Right lung (tissue), 5 donors: ENCODE data around the gene FILIP1L. TPM values are rescaled to one million over a fixed set of nuclear protein-coding genes. Genes with fewer than 3 reads are reported as not detected.
"Not testable (repeated sequence)": the region's sequence is repeated elsewhere in the genome, so short reads cannot be mapped to it uniquely, and the experiment has no call there.

ENCODE experiments used
- DNase-seq, 2 donors: peaks; one replicate each; pipeline ENCODE4 v3.0.0-alpha.2; 2013
- polyA plus RNA-seq, 5 donors: library from polyadenylated mRNA; unstranded; fragments of 120-200 nt; gene quantifications; one replicate each; pipeline versions ENCODE4 v1.2.1 to v1.2.3, GENCODE V29; 2013; ENCODE audit warnings: inconsistent platforms in 1 of 5, low replicate concordance in 1 of 5; ENCODE audit not compliant: insufficient read length in 5 of 5, insufficient read depth in 1 of 5

Gene FILIP1L
- polyA plus RNA-seq, 5 donors, result 10.5 to 19.9 (median 14.9) TPM

DNA sequence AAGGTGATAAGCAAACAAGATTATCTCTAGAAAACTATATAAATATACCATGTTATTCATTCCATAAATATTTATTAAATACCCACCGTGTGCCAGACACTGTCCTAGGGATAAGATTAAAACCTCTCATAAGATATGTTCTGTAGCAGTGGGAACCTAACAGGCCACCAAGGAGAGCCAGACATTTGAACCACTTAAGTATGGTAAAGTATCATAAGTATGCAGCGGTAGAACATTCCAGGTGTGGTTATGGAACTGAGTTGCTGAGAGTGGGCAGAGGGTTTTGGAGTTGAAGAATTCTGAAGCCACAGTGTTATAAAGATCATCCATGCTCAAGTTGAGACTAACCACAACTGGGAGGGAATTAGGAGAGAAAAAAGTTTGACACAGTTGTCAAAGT, 14.7 kb downstream of the FILIP1L start:
- DNase-seq, result no peak

GRCh38 chr3:100098784-100099070, 15.6 kb downstream of the FILIP1L start:
- DNase-seq, result no peak

DNA sequence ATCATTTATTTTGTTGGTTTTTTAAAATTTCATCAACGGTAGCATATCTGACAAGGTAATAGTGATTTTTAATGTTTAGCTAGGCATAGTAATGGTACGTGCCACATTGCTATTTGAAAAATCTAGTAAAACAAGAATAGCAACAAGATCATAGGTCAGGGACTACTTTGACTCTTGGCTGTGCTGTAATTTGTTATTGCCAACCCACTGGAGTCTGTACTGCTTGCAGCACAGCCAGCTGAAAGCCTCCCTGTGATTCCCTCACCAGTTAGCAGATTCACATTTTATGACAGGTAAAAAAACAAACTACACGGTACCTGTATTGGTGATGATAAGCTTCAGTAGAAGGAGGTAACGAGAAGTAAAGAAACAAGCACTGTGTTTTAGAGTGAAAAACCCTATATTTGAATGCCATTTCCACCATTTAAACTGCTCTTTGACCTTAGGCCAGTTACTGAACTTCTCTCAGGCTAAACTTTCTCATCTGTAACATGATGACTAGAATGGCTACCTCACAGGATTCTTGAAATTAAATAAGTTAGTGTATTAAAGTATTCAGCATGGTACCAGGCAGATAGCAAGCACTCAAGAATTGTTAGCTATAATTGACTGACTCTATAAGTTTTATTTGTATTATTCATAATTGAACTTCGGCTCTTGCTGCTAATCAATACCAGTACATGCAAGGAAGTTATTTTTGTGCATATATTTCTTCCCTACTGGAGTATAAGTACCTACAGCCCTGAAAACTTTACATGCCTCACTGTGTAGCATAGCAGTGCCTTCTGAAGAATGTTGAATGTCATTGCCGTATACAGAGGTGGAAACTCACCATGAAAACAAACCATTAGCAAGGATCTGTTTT, 16.1 kb downstream of the FILIP1L start:
- DNase-seq, result peak; percentile 40 to 48

DNA sequence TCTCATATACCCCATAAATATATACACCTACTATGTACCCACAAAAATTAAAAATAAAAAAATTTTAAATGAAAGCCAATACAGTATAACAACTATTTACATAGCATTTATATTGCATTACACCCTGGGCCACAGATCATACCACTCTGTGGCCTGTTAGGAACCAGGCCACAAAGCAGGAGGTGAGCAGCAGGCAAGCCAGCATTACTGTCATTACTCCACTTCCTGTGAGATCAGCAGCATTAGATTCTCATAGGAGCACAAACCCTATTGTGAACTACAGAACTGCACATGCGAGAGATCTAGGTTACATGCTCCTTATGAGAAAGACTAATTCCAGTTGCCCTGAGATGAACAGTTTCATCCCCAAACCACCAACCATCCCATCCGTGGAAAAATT, 17.4 kb downstream of the FILIP1L start:
- no peak for DNase-seq

DNA sequence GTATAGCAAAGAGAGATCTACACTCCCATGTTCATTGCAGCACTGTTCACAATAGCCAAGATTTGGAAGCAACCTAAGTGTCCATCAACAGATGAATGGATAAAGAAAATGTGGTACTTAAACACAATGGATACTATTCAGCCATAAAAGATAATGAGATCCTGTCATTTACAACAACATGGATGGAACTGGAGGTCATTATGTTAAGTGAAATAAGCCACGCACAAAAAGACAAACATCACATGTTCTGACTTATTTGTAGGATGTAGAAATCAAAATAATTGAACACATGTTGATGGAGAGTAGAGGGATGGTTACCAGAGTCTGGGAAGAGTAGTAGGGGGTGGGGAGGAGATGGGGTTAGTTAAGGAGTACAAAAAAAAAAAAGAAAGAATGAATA, 18.0 kb downstream of the FILIP1L start:
- DNase-seq, result not testable (repeated sequence)

DNA sequence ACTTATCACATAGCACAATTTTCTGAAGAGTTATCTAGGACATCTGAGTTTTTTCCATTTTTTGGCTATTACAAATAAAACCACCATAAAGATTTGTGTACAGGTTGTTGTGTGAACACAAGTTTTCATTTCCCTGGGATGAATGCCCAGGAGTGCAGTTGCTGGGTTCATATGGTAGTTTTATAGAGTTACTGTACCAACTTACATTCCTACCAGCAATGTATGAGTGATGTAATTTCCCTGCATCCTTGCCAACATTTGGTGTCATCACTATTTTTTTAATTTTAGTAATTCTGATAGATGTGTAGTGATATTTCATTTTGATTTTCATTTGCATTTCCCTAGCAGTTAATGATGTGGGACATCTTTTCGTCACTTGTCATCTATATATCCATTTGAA, 20.5 kb downstream of the FILIP1L start:
- DNase-seq, result no peak

GRCh38 chr3:100090669-100091005, 23.7 kb downstream of the FILIP1L start:
- DNase-seq, result no peak

DNA sequence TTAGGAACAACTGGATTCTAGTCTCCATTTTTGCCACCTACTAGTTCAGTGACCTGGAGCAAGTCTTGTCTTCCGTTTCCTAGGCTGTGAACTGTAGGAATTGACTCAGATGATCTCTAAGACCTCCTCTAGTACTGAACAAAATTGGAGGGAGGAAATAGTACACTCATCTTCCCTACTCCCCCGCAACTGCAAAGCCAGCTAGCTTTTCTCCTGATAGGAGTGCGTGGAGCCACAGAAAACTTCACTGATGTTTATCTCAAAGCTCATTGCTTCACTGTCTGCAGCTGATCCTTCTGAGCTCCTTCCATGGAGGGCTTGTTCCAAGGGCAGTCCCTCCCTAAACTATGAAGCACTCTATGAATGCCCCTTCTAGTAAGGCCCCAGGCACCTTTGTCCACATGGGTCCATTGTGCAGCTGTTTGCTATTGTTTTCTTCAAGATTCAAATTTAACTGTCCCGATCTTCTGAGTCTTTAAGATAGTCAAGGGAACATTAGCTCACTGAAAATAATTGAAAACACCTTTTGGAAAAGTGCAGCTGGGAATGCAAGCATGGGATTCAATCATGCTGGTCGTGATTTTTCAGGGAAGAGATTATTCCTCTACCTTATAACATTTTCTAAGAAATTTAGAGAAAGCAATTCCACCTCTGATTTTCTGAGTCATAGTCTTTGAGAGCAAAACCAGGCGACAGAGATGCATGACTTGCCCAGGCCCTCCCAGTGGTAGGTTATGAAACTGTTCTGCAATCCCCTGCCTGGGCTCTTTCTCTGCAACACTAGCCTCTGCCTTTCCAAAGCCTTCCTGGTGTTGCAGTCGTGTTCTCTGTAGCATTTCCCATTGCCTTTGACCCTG, 24.3 kb downstream of the FILIP1L start:
- DNase-seq, result no peak

DNA sequence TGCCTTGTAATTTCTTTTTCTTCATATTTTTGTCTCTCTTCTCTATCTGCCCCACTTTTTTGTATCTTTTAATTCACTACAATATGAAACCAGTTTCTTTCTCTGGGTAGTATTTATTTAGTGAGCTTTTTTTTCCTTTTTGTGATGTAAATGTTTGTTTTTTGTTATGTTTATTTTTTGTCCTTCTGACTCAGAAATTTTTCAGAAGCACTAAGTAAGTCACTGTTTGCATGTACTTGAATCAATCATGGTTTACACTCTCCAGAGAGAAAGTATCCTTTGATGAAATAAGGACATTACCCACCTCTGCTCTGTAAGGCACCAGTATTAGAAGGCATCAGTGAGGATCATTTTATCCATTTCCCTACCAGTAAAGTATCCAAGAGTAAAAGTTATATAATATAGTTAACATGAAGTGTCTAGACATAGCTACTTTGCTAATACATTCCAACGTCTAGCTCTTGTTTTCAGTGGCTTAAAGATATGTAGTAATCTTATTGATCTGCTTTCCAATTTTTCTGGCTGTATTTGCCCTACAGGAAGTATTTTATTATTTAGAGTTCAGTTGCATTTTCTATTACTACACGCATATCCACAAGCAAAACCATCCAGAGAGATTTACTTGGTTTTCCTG, 25.4 kb downstream of the FILIP1L start:
- no peak for DNase-seq

GRCh38 chr3:100087198-100087597, 27.1 kb downstream of the FILIP1L start:
- no peak for DNase-seq

DNA sequence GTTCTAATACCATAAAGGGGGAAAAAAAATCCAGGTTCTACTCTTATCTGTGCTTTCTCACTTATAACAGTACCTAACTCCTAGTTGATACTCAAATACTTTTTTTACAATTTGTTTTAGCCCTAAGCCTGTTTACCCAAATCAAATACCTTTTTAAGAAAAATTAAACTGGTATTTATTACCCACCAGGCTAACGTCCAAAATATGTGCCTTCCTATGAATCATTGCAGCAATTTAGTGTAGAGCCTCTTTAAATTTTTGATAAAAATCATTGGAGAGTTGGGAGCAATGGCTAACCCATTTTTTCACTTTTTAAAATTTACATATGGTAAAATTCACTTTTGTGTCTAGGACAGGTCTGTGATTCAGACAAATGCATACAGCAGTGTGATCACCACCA, 27.9 kb downstream of the FILIP1L start:
- no peak for DNase-seq

GRCh38 chr3:100084100-100084806, 30.0 kb downstream of the FILIP1L start:
- no peak for DNase-seq

DNA sequence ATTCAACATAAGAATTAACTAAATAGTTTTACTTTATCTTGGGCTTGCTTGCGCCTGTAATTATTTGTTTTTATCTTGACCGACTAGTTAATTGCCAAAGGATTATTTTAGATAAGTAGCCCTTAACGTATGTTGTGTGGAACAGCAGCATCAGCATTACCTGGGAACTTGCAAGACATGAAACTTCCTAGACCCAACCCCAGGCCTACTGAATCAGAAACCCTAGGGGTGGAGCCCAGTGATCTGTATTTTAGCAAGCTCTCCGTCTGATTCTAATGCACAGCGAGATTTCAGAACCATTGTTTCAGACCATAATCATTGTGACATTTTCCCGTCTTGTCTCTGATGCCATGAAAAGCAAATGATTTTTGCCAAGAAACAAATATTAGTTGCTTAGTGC, 31.1 kb downstream of the FILIP1L start:
- no peak for DNase-seq

DNA sequence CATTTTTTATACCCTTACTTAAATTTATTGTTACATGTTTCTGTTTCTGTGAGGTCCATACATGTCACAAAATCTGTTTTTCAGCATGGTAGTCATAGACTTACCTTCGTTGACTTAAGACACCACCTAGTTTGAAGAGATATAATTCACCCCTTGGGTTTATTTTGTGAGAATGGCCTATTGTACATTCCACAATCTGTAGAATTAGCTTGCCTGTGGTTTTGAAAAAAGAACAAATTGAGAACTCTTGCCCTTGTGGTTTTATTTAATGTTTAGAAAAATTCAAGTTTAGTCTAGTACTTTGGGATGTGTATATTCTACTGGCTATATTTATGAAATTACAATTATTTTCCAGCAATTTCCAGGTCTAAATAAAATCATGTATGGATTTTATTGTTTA, 31.6 kb downstream of the FILIP1L start:
- DNase-seq, result no peak

GRCh38 chr3:100081986-100082692, 32.2 kb downstream of the FILIP1L start:
- peak; percentile 21 to 37 for DNase-seq

DNA sequence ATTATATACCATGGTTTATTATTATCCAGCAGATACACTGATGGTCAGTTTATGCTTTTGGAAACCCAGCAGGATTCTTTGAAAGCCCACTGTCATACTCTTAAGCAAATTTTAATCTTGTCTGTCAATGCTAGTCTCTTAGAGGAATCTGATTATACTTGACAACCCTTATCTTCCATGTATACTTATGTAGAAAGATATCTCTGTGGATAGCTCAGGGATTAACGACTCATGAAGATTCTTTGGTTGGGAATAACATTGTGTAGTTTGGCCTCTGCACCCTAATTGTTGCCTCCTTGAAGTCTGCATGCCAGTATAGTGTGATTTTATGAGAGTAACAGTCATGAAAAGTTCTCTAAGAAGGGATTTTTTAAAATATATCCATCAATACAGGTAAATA, 33.0 kb downstream of the FILIP1L start:
- no peak for DNase-seq

GRCh38 chr3:100080573-100080972, 33.7 kb downstream of the FILIP1L start:
- no peak for DNase-seq

GRCh38 chr3:100079328-100079727, 35.0 kb downstream of the FILIP1L start:
- DNase-seq, result no peak

- no peak for DNase-seq
Measured at GRCh38 chr3:100076731-100077529, 37.4 kb downstream of the FILIP1L start.
